Astrocyte (in vitro differentiated cells and primary cell): ENCODE measurements around the gene NFATC1.

Source experiments
- CTCF ChIP-seq: IDR thresholded peaks from 2 replicates; pipeline ENCODE4 v1.5.1; 2011; ENCODE audit warnings: low read depth, mild to moderate bottlenecking, inconsistent platforms, low read length, moderate library complexity; ENCODE audit not compliant: insufficient read depth
- EZH2 ChIP-seq: IDR thresholded peaks from 2 replicates; pipeline ENCODE4 v1.6.1; 2012; ENCODE audit warnings: mild to moderate bottlenecking, low read length, inconsistent platforms; ENCODE audit not compliant: insufficient read depth

- TF ChIP-seq CTCF, result no peak
- no peak for TF ChIP-seq EZH2
Measured at GRCh38 chr18:79467126-79467525, 71.4 kb downstream of the NFATC1 start.
